Stromal cell of bone marrow (primary cell): ENCODE results near the gene PGA3.
A peak's percentile ranks its signal among the peaks of the same experiment; 100 is the strongest.
"Not testable (repeated sequence)": the region's sequence is repeated elsewhere in the genome, so short reads cannot be mapped to it uniquely, and the experiment has no call there.

Experiments
- DNase-seq: peaks from one replicate; pipeline ENCODE4 v3.0.0-alpha.2; 2012; ENCODE audit warnings: low read depth

PGA3 gene

DNA sequence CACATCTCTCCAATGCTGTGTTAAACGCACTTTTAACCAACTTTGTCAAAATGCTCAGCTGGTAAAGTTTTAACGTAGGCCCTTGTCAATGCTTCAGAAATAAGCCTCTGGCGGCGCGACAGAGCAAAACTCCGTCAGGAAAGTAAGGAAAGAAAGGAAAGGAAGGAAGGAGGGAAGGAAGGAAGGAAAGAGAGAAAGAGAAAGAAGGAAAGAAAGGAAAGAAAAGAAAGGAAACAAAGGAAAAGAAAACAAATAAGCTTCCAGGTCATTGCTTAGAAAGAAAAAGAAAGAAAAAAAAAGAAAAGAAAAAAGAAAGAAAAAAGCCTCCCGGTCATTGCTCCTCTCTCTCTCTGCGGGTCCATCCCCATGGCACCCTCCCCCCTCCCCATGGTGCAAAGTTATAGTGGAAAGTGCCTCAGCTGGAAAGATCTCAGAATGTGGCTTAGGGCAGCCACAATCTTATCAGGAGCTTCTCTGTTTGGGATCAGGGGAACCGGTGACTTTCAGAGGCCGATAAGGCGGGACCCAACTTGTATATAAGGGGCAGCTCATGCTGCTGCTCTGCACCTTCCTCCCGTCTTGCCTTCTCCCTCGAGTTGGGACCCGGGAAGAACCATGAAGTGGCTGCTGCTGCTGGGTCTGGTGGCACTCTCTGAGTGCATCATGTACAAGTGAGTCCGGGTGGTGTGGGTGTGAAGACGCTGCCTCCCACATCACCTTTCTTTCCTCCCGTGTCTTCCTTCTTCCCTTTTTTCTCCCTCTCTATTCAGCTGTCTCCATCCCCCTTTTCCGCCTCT lies at the start of gene PGA3:
Gene PGA3 (plus strand): TSS at position 566 of the 797 bp plus-strand sequence. CDS start 50 bp downstream, at position 616.
- not testable (repeated sequence) for DNase-seq

- DNase-seq = peak; percentile 43
Observed at GRCh38 chr11:61153593-61154095, 49.7 kb upstream of the PGA3 start.

DNA sequence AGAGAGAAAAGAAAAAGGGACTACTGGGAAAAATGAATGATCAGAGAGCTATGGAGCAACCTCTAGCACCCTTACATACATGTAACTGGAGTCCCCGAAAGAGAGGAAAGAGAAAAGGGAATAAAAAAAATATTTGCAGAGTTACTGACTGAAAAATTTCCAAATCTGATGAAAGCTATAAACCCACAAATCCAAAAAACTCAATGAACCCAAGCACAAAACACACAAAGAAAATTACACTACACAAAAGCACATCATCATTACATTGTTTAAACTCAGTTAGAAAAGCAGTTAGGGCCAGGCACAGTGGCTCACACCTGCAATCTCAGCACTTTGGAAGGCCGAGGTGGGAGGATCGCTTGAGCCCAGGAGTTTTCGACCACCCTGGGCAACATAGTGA lies 48.8 kb upstream of the PGA3 start:
- DNase-seq = no peak

DNA sequence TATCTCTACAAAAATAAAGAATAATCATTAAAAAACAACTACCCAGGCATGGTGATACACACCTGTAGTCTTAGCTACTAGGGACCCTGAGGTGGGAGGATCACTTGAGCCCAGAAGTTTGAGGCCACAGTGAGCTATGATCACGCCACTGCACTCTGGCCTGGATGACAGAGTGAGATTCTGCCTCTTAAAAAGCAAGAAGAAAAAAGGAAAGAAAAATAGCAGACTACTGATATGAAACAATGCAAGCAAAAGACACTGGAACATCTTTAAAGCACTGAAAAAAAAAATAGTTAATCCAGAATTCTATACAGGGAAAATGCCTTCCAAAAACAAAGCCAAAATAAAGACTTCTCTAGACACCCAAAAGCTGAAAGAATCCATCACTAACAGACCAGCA lies 48.0 kb upstream of the PGA3 start:
- no peak for DNase-seq

DNA sequence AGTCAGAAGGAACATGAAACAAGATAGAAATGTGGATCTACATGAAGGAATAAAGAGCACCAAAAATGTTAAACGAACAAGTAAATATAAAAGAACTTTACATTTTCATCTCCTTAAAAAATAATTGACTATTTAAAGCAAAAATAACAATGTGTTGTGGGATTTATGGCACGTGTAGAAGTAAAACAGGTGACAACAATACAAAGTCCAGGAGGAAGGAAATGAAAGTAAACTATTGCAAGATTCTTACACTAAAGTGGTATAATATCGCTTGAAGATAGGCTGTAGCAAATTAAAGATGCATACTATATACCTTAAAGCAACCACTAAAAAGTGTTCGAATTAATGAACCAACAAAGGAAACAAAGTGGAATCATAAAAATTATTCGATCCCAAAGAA lies 47.6 kb upstream of the PGA3 start:
- DNase-seq = no peak

GRCh38 chr11:61157743-61158142 lies 45.6 kb upstream of the PGA3 start:
- no peak for DNase-seq

- DNase-seq = peak; percentile 44
Observed at GRCh38 chr11:61158691-61159381, 44.5 kb upstream of the PGA3 start.

GRCh38 chr11:61160487-61161189 lies 42.7 kb upstream of the PGA3 start:
- DNase-seq = no peak

- DNase-seq = peak; percentile 71
Observed at GRCh38 chr11:61161190-61162091, 41.9 kb upstream of the PGA3 start, which contains the start of gene VPS37C. TSS of gene VPS37C (minus strand) at chr11:61161426. CDS start at chr11:61138829, 22,597 bp downstream.

GRCh38 chr11:61162092-61162941 lies 41.0 kb upstream of the PGA3 start:
- DNase-seq = no peak

- no peak for DNase-seq
Observed at GRCh38 chr11:61163021-61163420, 40.3 kb upstream of the PGA3 start.

GRCh38 chr11:61163714-61164605 lies 39.4 kb upstream of the PGA3 start:
- DNase-seq = no peak

DNA sequence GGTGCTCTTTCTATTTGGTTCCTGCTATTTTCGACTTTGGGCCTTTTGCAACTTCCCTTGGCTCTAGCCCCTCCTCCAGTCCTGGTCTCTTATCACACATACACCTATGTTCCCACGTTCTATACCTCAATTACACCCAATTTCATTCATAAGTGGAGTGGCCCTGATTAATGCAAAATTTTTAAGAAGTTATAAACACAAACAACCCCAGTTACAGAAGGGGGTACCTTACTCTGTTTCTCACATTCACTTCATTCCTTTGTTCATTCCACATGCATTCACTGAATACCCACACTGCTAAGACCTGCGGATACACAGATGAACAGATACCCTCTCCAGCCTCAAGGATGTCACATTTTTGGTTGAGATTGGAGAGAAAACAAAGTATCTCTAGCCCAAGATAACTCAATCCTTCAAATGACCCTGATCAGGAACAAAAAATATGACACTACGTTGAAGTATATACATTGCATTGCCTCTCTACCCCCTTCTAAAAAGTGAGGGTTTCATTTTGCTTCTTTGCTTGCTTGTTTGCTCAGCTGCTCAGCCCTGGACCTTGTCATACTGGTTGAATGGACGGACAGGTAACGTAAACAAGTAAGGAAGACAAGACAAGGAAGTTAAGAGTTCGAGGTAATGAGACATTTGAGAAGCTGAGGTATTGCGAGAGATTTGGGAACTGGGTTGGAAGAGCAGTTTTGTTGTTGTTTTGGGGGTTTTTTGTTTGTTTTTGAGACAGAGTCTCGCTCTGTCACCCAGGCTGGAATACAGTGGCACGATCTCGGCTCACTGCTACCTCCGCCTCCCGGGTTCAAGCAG lies 38.5 kb upstream of the PGA3 start:
- DNase-seq = no peak

GRCh38 chr11:61165785-61166184 lies 37.5 kb upstream of the PGA3 start:
- DNase-seq = not testable (repeated sequence)

- not testable (repeated sequence) for DNase-seq
Observed at GRCh38 chr11:61166331-61166730, 37.0 kb upstream of the PGA3 start.

DNA sequence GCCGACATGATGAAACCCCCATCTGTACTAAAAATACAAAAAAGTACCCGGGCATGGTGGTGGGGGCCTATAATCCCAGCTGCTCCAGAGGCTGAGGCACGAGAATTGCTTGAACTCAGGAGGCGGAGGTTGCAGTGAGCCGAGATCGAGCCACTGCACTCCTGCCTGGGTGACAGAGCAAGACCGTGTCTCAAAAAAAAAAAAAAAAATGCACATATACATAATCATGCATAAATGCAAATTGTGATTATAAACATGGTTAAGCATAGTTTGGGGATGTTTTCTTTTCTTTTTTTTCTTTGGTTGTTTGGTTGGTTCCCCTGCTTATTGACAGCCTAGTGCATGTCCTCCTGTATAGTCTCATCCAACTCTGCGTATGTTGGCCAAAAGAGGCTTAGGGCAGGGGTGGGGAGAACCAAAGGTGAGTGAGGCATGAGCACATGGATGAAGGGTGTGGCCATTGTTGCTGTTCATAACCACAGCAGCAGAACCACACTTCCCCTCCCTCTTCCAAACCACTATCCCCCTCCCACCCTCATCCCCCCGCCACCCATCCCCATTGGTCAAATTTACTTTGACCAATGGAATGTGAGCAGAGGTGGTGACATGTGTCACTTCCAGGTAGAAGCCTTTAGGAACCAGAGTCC lies 35.1 kb upstream of the PGA3 start:
- no peak for DNase-seq

DNA sequence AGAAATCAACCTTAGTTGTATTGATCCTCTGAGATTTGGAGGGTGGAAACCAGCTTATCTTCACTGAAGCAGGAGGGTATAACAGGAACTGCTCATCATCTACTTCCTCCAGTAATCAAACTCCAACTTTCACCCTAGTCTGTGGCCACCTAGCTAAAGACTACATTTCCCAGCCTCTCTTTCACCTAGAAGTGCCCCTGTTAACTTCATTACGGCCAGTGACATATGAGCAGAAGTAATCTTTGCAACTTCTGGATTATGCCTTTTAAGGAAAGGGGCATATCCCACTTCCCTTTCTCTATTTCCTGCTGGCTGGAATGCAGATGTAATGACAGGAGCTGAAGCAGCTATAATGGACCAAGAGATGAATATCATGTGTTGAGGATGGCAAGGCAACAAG lies 34.5 kb upstream of the PGA3 start:
- DNase-seq = no peak

GRCh38 chr11:61170566-61170965 lies 32.7 kb upstream of the PGA3 start:
- DNase-seq = no peak
